GM19043 (cell line): ENCODE measurements around the gene CDC23.
"Not testable (repeated sequence)": the region's sequence is repeated elsewhere in the genome, so short reads cannot be mapped to it uniquely, and the experiment has no call there.

Experiments
- ATAC-seq: cut with Tn5 transposase; IDR thresholded peaks from one replicate; pipeline ENCODE4 v1.9.1; 2021; ENCODE audit warnings: low read depth; ENCODE audit not compliant: unreplicated experiment

Gene CDC23

GRCh38 chr5:138216799-138217198, 3.7 kb upstream of the CDC23 start:
- ATAC-seq = no peak

DNA sequence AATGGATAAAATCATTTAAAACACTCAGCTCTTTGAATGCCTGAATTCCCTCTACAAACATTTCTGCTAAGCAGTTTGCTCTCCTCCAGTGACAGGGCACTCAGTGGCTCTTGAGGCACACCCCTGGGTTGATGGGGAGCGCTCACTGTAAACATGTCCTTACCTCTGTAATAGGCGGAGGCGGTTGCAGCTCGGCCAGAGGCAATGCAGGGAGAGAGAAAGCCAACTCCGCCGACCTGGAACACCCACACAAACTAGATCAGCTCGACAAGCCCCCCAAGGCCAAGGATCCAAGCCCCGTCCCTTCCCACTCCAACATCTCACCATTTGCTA, 329 bp downstream of the CDC23 start:
- no peak for ATAC-seq

- ATAC-seq = no peak
These were observed 2.1 kb downstream of the CDC23 start for GRCh38 chr5:138210985-138211384.

DNA sequence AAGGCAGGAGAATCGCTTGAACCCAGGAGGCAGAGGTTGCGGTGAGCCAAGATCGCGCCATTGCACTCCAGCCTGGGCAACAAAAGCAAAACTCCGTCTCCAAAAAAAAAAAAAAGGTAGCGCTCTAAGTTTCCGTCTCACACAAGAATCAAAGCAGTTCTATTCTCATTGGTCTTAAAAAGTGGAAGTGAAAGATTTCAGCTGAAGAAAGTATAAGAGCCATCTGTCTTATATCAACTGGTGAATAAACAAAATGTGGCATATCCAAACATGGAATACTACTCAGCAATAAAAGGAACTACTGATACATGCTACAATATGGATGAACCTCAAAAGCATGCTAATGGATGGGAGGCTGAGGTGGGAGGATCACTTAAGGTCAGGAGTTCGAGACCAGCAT, 19.3 kb downstream of the CDC23 start:
- ATAC-seq = not testable (repeated sequence)

DNA sequence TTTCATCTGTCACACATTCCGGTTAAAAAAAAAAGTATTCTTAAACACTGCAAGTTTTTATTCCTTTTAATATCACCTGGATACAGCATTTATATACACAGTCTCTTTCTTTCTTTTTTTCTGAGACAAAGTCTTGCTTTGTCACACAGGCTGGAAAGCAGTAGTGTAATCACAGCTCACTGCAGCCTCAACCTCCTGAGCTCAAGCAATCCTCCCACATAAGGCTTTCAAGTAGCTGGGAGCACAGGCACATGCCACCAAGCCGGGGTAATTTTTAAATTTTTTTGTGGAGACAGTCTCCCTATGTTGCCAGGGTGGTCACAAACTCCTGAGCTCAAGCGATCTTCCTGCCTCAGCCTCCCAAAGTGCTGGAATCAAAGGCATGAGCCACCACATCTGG, 20.3 kb downstream of the CDC23 start:
- ATAC-seq = no peak

DNA sequence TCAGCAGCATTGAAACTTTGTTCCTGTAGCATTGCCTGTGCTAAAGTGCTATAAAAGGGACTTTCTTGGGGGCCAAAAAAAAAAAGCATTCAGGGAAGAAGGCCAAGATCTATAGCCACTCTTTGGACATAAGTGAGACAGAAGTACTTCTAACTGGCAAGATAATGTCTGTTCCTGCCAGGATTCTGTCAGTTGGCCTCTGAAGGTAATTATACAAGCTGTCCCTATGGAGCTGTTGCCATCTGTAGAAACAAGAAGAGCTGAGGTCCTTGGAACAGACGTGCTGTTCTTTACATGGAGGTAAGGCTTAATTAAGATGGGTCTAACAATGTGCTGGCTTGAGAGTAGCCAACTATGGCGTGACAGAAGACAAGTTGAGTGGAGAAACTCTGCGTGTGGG, 24.5 kb downstream of the CDC23 start:
- no peak for ATAC-seq

- ATAC-seq = no peak
These were observed 27.1 kb downstream of the CDC23 start for GRCh38 chr5:138186002-138186447.

GRCh38 chr5:138182808-138183207, 30.3 kb downstream of the CDC23 start:
- no peak for ATAC-seq

DNA sequence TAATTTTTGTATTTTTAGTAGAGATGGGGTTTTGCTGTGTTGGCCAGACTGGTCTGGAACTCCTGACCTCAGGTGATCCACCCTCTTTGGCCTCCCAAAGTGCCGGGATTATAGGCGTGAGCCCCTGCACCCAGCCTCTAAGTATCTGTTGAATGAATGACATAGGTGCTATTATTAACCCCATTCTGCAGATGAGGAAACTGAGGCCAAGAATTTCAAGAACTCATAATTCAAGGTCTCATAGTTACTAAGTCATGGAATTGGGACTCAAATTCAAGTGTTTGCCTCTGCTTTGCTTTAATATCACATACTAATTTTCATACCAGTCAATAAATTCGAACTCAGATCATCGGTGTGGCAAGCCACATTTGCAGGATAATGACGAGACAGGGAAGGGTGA, 32.3 kb downstream of the CDC23 start:
- ATAC-seq = no peak

- ATAC-seq = no peak
These were observed 32.8 kb downstream of the CDC23 start for GRCh38 chr5:138180183-138180782.

DNA sequence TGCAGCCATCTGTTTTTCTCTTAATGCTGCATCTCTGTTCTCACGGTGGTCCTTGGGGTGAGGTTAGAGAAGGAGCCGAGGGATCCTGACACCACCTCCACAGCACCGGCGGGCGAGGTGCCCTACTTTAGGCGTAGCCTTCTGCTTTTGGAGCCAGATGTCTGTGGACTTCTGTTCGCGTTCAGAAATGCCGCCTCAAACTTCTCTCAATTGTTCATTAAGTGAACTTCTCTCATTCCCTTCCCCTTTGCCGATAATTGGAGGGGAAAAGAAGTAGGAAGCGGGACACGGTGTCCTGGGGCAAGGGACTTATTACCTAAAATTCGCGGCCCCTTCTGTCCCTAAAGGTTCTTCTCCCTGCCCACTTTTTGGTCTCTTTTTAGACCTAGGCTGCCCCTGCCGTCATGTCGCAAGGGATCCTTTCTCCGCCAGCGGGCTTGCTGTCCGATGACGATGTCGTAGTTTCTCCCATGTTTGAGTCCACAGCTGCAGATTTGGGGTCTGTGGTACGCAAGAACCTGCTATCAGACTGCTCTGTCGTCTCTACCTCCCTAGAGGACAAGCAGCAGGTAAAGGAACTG, 33.8 kb downstream of the CDC23 start:
- ATAC-seq = no peak

DNA sequence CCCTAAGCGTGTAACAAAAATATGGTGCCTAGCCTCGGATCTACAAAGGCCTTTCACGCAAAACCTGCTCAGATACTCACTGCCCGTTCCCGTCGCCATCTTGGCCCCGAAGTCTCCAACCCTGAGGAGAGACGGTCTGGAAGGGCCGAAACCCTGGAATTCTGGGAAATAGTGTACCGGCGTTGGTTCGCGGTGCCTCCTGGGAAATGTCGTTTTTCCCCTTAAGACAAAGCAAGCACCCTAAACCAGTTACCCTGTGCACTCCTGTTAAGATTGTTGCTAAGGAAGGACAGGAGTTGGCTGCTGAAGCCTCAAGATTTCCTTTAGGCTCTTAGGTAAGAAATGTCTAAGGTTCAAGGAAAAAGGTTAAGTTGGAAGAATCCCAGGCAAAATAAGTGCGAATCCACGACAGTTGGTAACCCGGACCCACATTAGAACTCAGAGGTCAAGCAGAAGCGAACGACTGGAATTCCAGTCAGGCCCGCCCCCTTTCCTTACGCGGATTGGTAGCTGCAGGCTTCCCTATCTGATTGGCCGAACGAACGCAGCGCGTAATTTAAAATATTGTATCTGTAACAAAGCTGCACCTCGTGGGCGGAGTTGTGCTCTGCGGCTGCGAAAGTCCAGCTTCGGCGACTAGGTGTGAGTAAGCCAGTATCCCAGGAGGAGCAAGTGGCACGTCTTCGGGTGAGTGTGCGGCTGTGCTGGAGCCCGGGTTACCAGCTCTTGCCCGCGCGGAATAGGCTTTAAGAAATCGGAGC, 34.4 kb downstream of the CDC23 start, which contains the start of the genes BRD8 and KIF20A:
TSS of gene BRD8 (minus strand) at position 115 of the 761 bp plus-strand sequence. CDS start at position 99, 16 bp downstream.
TSS of gene KIF20A (plus strand) at position 597 of the 761 bp plus-strand sequence. CDS start 569 bp downstream, outside the sequence.
- ATAC-seq = peak; percentile 84

- no peak for ATAC-seq
These were observed 35.1 kb downstream of the CDC23 start for GRCh38 chr5:138177941-138178515.

GRCh38 chr5:138170299-138170698, 42.8 kb downstream of the CDC23 start:
- ATAC-seq = no peak

GRCh38 chr5:138169124-138169523, 44.0 kb downstream of the CDC23 start:
- no peak for ATAC-seq

GRCh38 chr5:138163721-138164120, 49.4 kb downstream of the CDC23 start:
- ATAC-seq = no peak

- no peak for ATAC-seq
These were observed 52.4 kb downstream of the CDC23 start for GRCh38 chr5:138160706-138161105.

DNA sequence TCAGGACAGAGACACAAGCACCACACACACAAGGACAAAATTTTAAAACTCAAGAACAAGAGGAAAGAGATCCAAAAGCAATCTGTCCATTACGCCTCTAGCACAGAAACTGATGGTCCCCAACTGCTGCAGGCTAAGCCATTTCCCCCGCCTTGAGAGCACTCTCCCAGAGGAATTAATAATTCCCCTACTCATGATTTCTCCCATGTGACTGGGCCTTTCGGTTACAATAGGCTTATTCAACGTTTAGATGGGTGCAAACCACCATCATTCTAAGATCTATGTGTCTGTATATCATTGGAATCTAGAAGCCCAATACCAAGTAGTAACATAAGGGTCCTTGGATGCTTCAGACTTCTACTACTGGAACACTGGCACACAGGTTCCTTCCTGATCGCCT, 53.5 kb downstream of the CDC23 start:
- no peak for ATAC-seq

- no peak for ATAC-seq
These were observed 55.5 kb downstream of the CDC23 start for GRCh38 chr5:138157626-138158025.

GRCh38 chr5:138155977-138156376, 57.1 kb downstream of the CDC23 start:
- ATAC-seq = not testable (repeated sequence)

DNA sequence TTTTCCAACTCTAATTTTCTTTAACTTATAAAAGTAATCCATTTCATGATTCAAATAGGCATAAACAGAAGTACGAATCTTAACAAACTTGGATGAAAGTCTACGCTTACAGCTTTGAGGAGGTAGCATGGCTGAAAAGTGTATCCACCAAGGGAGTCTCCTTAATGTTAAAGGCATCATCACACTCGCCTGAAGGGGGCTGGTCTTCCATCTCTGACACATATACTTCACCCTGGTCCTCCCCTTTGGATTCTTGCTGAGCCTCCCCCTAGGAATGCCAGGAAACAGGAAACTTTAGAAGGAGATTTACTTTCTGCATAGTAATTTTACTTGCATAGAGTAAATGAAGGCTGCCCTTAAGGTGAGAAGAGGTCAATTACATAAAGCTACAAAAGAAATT, 63.6 kb downstream of the CDC23 start:
- ATAC-seq = no peak
